ENCODE measurements around the gene NOP10. TPM values are rescaled to one million over a fixed set of nuclear protein-coding genes. Genes with fewer than 3 reads are reported as not detected.
"Not testable (repeated sequence)": the region's sequence is repeated elsewhere in the genome, so short reads cannot be mapped to it uniquely, and the experiment has no call there.

NOP10 gene
- total RNA-seq (2014; rRNA removed; shearing (Covaris generic)): 388 and 392 TPM in 2 replicates
- 156 and 259 TPM in 2 replicates for polyA plus RNA-seq (2015; cell fraction: cytosol; rRNA removed)
- polyA plus RNA-seq (2015; cell fraction: nucleus; rRNA removed): 36.9 and 61.1 TPM in 2 replicates

- in situ Hi-C loops (cut with HindIII; ENCODE audit: low pct_unique_long_range_greater_than_20kb, low sequenced_read_pairs): no loop called here
- DNase-seq (ENCODE audit: low read depth, low spot score): peak; percentile 90
Observed at GRCh38 chr15:34342737-34343575, at the start of gene NOP10, which contains the start of gene NUTM1. TSS of gene NOP10 (minus strand) at chr15:34343136. CDS start at chr15:34343073, 63 bp downstream. TSS of gene NUTM1 (plus strand) at chr15:34343315. CDS start at chr15:34343697, 382 bp downstream.

GRCh38 chr15:34389594-34390086 lies 46.7 kb upstream of the NOP10 start:
- in situ Hi-C loops (cut with HindIII; ENCODE audit: low pct_unique_long_range_greater_than_20kb, low sequenced_read_pairs); DNase-seq (ENCODE audit: low read depth, low spot score): not testable (repeated sequence)

- DNase-seq (ENCODE audit: low read depth, low spot score); in situ Hi-C loops (cut with HindIII; ENCODE audit: low pct_unique_long_range_greater_than_20kb, low sequenced_read_pairs): not testable (repeated sequence)
Observed at GRCh38 chr15:34381829-34382521, 39.0 kb upstream of the NOP10 start.

DNA sequence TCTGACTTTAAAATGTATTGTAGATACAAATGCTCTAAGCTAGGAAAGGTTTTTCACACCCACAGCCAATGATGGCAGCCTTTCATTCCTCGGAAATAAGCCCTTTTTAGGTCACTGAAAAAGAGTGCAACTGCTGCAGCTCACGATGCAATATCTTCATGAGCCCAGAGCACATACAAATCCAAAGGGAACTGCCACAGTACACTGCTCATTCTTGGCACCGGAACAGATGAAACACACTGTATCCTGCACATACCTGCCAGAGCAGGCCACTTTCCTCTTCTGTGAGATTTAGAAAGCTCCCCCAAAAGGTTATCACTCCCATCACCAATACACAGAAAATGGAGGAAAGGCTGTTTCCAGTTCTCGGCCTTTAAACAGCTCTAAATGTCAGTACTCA lies 37.6 kb upstream of the NOP10 start:
- DNase-seq (ENCODE audit: low read depth, low spot score); in situ Hi-C loops (cut with HindIII; ENCODE audit: low pct_unique_long_range_greater_than_20kb, low sequenced_read_pairs): not testable (repeated sequence)

DNA sequence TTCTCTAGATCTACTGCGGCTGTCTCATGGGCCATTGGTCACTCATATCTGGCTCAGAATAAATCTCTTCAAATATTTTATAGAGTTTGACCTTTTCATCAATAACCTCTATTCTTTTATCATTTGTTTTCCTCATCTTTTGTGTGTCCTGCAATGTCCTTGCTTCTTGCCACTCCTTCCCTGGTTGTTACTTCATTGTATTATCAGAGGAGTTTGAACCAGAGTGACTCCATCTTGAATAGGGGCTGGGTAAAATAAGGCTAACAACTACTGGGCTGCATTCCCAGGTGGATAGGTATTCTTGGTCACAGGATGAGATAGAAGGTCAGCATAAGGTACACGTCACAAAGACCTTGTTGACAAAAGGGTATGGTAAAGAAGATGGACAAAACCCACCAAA lies 33.9 kb upstream of the NOP10 start:
- in situ Hi-C loops (cut with HindIII; ENCODE audit: low pct_unique_long_range_greater_than_20kb, low sequenced_read_pairs): no loop called here
- DNase-seq (ENCODE audit: low read depth, low spot score): no peak

DNA sequence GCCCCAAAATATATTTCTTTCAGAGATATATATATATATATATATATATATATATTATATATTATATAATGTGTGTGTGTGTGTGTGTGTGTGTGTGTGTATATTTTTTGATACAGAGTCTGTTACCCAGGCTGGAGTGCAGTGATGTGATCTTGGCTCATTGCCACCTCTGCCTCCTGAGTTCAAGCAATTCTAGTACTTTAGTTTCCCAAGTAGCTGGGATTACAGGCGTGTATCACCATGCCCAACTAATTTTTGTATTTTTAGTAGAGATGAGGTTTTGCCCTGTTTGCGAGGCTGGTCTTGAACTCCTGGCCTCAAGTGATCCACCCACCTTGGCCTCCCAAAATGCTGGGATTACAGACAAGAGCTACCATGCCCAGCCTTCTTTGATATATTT lies 32.6 kb upstream of the NOP10 start:
- DNase-seq (ENCODE audit: low read depth, low spot score); in situ Hi-C loops (cut with HindIII; ENCODE audit: low pct_unique_long_range_greater_than_20kb, low sequenced_read_pairs): not testable (repeated sequence)

DNA sequence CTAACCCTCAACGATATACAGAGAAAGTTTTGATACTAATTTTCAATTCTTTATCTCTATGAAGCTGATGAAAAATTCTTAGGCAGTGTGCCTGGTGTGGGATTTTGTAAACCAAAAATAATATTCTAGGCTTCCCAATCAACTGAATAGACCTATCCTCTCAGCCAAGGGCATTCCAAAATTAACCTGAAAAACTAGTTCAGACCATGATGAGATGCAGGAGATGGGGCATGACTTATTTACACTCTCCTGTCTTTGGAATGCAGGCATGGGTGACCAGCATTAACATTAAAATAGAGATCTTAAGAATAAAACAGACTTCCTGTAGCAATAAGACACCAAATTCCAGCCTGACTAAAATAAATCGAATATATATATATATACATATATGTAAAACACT lies 31.9 kb upstream of the NOP10 start:
- DNase-seq (ENCODE audit: low read depth, low spot score): no peak
- in situ Hi-C loops (cut with HindIII; ENCODE audit: low pct_unique_long_range_greater_than_20kb, low sequenced_read_pairs): no loop called here

GRCh38 chr15:34373951-34374350 lies 31.0 kb upstream of the NOP10 start:
- in situ Hi-C loops (cut with HindIII; ENCODE audit: low pct_unique_long_range_greater_than_20kb, low sequenced_read_pairs): no loop called here
- no peak for DNase-seq (ENCODE audit: low read depth, low spot score)

- no peak for DNase-seq (ENCODE audit: low read depth, low spot score)
- in situ Hi-C loops (cut with HindIII; ENCODE audit: low pct_unique_long_range_greater_than_20kb, low sequenced_read_pairs): no loop called here
Observed at GRCh38 chr15:34370643-34371042, 27.7 kb upstream of the NOP10 start.

DNA sequence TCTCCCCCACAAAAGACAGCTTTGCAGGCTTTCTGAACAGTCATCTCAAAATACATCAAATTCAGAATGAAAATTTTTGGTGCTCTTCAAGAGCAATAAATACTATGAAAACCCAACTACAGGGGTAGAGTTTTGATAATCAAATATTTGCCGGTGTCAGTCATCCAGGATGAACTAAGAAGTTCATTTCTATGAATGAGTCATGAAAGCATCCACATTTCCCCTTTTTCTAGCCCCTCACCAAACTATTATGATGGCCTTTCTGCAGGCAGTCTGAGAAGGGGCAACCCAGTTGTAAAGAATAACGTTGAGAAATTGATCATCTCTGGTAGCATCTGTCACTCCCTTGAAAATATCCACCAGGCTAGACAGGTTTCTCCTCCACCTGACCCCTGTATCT lies 27.2 kb upstream of the NOP10 start:
- no peak for DNase-seq (ENCODE audit: low read depth, low spot score)
- in situ Hi-C loops (cut with HindIII; ENCODE audit: low pct_unique_long_range_greater_than_20kb, low sequenced_read_pairs): no loop called here

GRCh38 chr15:34367101-34368081 lies 24.5 kb upstream of the NOP10 start, which contains the start of gene LPCAT4:
TSS of gene LPCAT4 (minus strand) at chr15:34367196. CDS start at chr15:34367100, 96 bp downstream.
- in situ Hi-C loops (cut with HindIII; ENCODE audit: low pct_unique_long_range_greater_than_20kb, low sequenced_read_pairs): no loop called here
- peak; percentile 82 for DNase-seq (ENCODE audit: low read depth, low spot score)

GRCh38 chr15:34366271-34367065 lies 23.5 kb upstream of the NOP10 start:
- peak; percentile 39 for DNase-seq (ENCODE audit: low read depth, low spot score)
- in situ Hi-C loops (cut with HindIII; ENCODE audit: low pct_unique_long_range_greater_than_20kb, low sequenced_read_pairs): no loop called here

DNA sequence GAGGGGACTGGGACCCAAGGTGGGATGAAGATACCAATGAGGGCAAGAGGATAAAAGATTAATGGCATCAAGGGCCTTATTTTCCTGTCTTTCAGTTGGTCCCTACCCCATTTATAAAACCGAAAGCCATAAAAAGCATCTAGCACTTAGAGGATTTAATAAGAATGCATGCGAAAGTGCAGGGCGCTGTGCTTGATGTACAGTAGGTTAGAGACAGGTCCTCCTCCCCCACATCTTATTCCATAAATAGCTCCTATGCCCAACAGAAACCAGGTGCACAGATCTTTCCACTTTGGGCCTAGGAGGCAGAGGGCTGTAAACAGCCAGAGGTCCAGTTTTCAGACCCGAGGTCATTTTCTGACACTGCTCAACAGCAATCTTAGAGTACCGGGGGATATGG lies 22.9 kb upstream of the NOP10 start:
- no peak for DNase-seq (ENCODE audit: low read depth, low spot score)
- in situ Hi-C loops (cut with HindIII; ENCODE audit: low pct_unique_long_range_greater_than_20kb, low sequenced_read_pairs): no loop called here

- no peak for DNase-seq (ENCODE audit: low read depth, low spot score)
- in situ Hi-C loops (cut with HindIII; ENCODE audit: low pct_unique_long_range_greater_than_20kb, low sequenced_read_pairs): no loop called here
Observed at GRCh38 chr15:34365091-34365825, 22.3 kb upstream of the NOP10 start.

DNA sequence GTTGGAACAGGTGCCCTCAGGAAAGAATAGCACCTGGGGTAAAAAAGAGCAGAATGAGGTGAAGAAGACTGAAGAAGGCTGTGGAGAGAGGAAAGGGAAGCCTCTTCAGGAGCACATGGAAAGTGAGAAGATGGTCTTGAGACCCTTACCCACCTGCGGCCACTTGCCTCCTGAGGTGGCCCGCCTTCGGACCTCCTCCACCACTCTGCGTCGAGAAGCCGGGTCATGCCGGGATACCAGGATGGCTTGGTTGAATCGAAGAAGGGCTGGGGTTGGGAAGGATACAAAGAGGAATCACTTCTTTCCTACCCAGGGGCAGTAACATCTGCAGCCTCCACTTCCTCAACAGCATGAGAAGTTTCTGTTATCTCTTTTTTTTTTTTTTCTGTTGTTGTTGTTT lies 21.1 kb upstream of the NOP10 start:
- no peak for DNase-seq (ENCODE audit: low read depth, low spot score)
- in situ Hi-C loops (cut with HindIII; ENCODE audit: low pct_unique_long_range_greater_than_20kb, low sequenced_read_pairs): no loop called here
